HepG2 (cell line): ENCODE results near the gene ZBTB7C. TPM values are rescaled to one million over a fixed set of nuclear protein-coding genes. Genes with fewer than 3 reads are reported as not detected.

Source experiments
- ATAC-seq: fragments of 200-7000 bp; cut with Tn5 transposase; 3 replicates; pipeline ENCODE4 v1.9.1; 2020; ENCODE audit warnings: mild to moderate bottlenecking, moderate library complexity
- BruUV-seq: library from RNA; stranded (reverse); fragments of 400-500 nt; replicated peaks from 2 replicates; lab custom pipeline; 2021; lab: Mats Ljungman, UMichigan
- CTCF ChIA-PET: fragments of 300-600 bp; formaldehyde crosslinking; extraction: SDS; loops from one replicate; lab custom pipeline; 2021; ENCODE audit warnings: low total read pairs, inconsistent platforms, low intra/inter-chr PET ratio; lab: Yijun Ruan, JAX
- POLR2A ChIA-PET: fragments of 350-600 bp; sonication (Branson Sonifier 250); formaldehyde crosslinking; loops from one replicate; lab custom pipeline; 2020; ENCODE audit warnings: antibody characterized with exemption, inconsistent platforms; lab: Yijun Ruan, JAX
- DNase-seq: peaks from one replicate; pipeline ENCODE4 v3.0.0-alpha.2; 2015; ENCODE audit warnings: low spot score
- FAIRE-seq: peaks from 3 replicates; lab custom pipeline; 2011; peaks lifted over from hg19 to GRCh38; lab: Jason Lieb, UNC
- H2AFZ ChIP-seq: one replicate; pipeline ENCODE4 v1.6.1; 2011; ENCODE audit warnings: low read length, inconsistent platforms
- H3K27ac ChIP-seq: fragments of 300-600 bp; 3 replicates; pipeline ENCODE4 v1.8.0; 2011; ENCODE audit warnings: mixed run types, mild to moderate bottlenecking, mixed read lengths, low read length, inconsistent platforms; ENCODE audit not compliant: insufficient read depth; ENCODE audit errors: extremely low read length
- H3K27me3 ChIP-seq, 2 experiments: fragments of 200-600 bp in 1 of 2; 2 replicates in 1 of 2; 3 replicates in 1 of 2; pipeline versions ENCODE4 v1.6.0 to v1.8.0; 2011; ENCODE audit warnings: low read length in 2 of 2, mild to moderate bottlenecking in 2 of 2, moderate library complexity in 2 of 2, inconsistent platforms in 1 of 2; ENCODE audit not compliant: insufficient read depth in 2 of 2, control insufficient read depth in 1 of 2
- H3K36me3 ChIP-seq, 2 experiments: fragments of 200-600 bp in 1 of 2; replicated peaks in 1 of 2; 2 replicates in 1 of 2; 3 replicates in 1 of 2; pipeline versions ENCODE4 v1.5.1 to v1.8.0; 2011; ENCODE audit warnings: low read length in 2 of 2, inconsistent platforms in 1 of 2; ENCODE audit not compliant: insufficient read depth in 2 of 2, control insufficient read depth in 1 of 2
- H3K4me1 ChIP-seq: 2 replicates; pipeline ENCODE4 v1.5.1; 2012; ENCODE audit warnings: low read length, inconsistent platforms; ENCODE audit not compliant: insufficient read depth
- H3K4me2 ChIP-seq: 2 replicates; pipeline ENCODE4 v1.6.0; 2011; ENCODE audit warnings: low read depth, low read length, inconsistent platforms
- H3K4me3 ChIP-seq, 3 experiments: fragments of 200-600 bp in 1 of 3; sonication (generic), shearing (Covaris generic) in 1 of 3; replicated peaks in 1 of 3; 2 replicates each; pipeline ENCODE4 v1.5.1; 2011 to 2016; ENCODE audit warnings: low read length in 3 of 3, inconsistent platforms in 2 of 3, low read depth in 2 of 3, mild to moderate bottlenecking in 2 of 3, control low read depth in 1 of 3, mixed read lengths in 1 of 3; ENCODE audit not compliant: insufficient read depth in 1 of 3
- H3K79me2 ChIP-seq: one replicate; pipeline ENCODE4 v1.6.1; 2011; ENCODE audit warnings: low read length, inconsistent platforms; ENCODE audit not compliant: insufficient read depth
- H3K9ac ChIP-seq: 2 replicates; pipeline ENCODE4 v1.6.0; 2011; ENCODE audit warnings: mild to moderate bottlenecking, low read depth, low read length, inconsistent platforms; ENCODE audit not compliant: insufficient read depth
- H3K9me3 ChIP-seq: 2 replicates; pipeline ENCODE4 v1.5.1; 2012; ENCODE audit warnings: mild to moderate bottlenecking, low read length
- H4K20me1 ChIP-seq: 2 replicates; pipeline ENCODE4 v1.6.0; 2011; ENCODE audit warnings: inconsistent platforms, mild to moderate bottlenecking, low read length, moderate library complexity; ENCODE audit not compliant: insufficient read depth
- CENPT ChIP-seq: sonication (generic); formaldehyde crosslinking; IDR thresholded peaks from 2 replicates; pipeline ENCODE4 v1.8.0; 2022; ENCODE audit warnings: low read depth, mild to moderate bottlenecking, moderate library complexity, missing genetic modification reagents
- DNMT1 ChIP-seq: sonication (generic); formaldehyde crosslinking; IDR thresholded peaks from 2 replicates; pipeline ENCODE4 v1.5.1; 2020; ENCODE audit warnings: mild to moderate bottlenecking, missing genetic modification reagents
- DNMT3B ChIP-seq: conservative IDR thresholded peaks from 2 replicates; pipeline ENCODE4 v1.6.1; 2016; ENCODE audit warnings: missing biosample characterization, control low read depth
- GATAD1 ChIP-seq: IDR thresholded peaks from 2 replicates; pipeline ENCODE4 v1.6.1; 2016; ENCODE audit warnings: missing genetic modification reagents, missing compliant biosample characterization
- HNRNPK ChIP-seq: fragments of 200-400 bp; formaldehyde crosslinking; IDR thresholded peaks from 2 replicates; pipeline ENCODE4 v1.6.1; 2018; ENCODE audit warnings: low read length, low read depth, moderate library complexity, mild to moderate bottlenecking; ENCODE audit not compliant: poor library complexity, severe bottlenecking
- MAZ ChIP-seq, 2 experiments: sonication (generic) in 1 of 2; formaldehyde crosslinking in 1 of 2; IDR thresholded peaks; 2 replicates each; pipeline versions ENCODE4 v1.5.0 to v1.6.1; 2012 to 2020; ENCODE audit warnings: low read depth in 2 of 2, mild to moderate bottlenecking in 2 of 2, borderline replicate concordance in 1 of 2, improper control_type of control experiment in 1 of 2, low read length in 1 of 2, missing genetic modification reagents in 1 of 2, moderate library complexity in 1 of 2
- MIXL1 ChIP-seq: IDR thresholded peaks from 2 replicates; pipeline ENCODE4 v1.6.1; 2016
- MYC ChIP-seq: sonication (generic); formaldehyde crosslinking; IDR thresholded peaks from 2 replicates; pipeline ENCODE4 v1.9.0; 2021; ENCODE audit warnings: missing genetic modification reagents, borderline replicate concordance
- NPAS2 ChIP-seq: sonication (generic); formaldehyde crosslinking; IDR thresholded peaks from 2 replicates; pipeline ENCODE4 v1.8.0; 2022; ENCODE audit warnings: mild to moderate bottlenecking, missing genetic modification reagents, borderline replicate concordance
- PITX1 ChIP-seq: sonication (generic); formaldehyde crosslinking; IDR thresholded peaks from 2 replicates; pipeline ENCODE4 v1.5.1; 2020; ENCODE audit warnings: mild to moderate bottlenecking, missing genetic modification reagents
- SIX1 ChIP-seq: sonication (generic); formaldehyde crosslinking; IDR thresholded peaks from 2 replicates; pipeline ENCODE4 v1.4.0; 2020; ENCODE audit warnings: missing genetic modification reagents, borderline replicate concordance
- STAG1 ChIP-seq: sonication (generic); formaldehyde crosslinking; IDR thresholded peaks from 2 replicates; pipeline ENCODE4 v1.4.0; 2020; ENCODE audit warnings: missing genetic modification reagents
- TFAP4 ChIP-seq: sonication (generic); IDR thresholded peaks from 2 replicates; pipeline ENCODE4 v1.6.1; 2016; ENCODE audit warnings: low read depth, borderline replicate concordance
- ZBTB14 ChIP-seq: sonication (generic); formaldehyde crosslinking; IDR thresholded peaks from 2 replicates; pipeline ENCODE4 v1.4.0; 2020; ENCODE audit warnings: missing genetic modification reagents
- ZBTB3 ChIP-seq: sonication (generic); formaldehyde crosslinking; IDR thresholded peaks from 2 replicates; pipeline ENCODE4 v1.4.0; 2020; ENCODE audit warnings: low read depth, mild to moderate bottlenecking, moderate library complexity, missing genetic modification reagents, borderline replicate concordance
- ZNF430 ChIP-seq: sonication (generic); formaldehyde crosslinking; IDR thresholded peaks from 2 replicates; pipeline ENCODE4 v1.9.0; 2021; ENCODE audit warnings: mild to moderate bottlenecking, missing genetic modification reagents
- ZNF781 ChIP-seq: sonication (generic); formaldehyde crosslinking; IDR thresholded peaks from 2 replicates; pipeline ENCODE4 v1.5.1; 2020; ENCODE audit warnings: borderline replicate concordance, mild to moderate bottlenecking, missing genetic modification reagents; ENCODE audit errors: not compliant biosample characterization
- WGBS: methylation state at CpG from one replicate; pipeline ENCODE4 v1.1.6; 2017; ENCODE audit warnings: low lambda C conversion rate; 5-methylcytosine and 5-hydroxymethylcytosine counted together
- in situ Hi-C: cut with HindIII; loops from 2 replicates; pipeline ENCODE4 v1.10.0; 2017; ENCODE audit warnings: low pct_unique_long_range_greater_than_20kb; ENCODE audit not compliant: extremely low pct_ligation_motif_present
- intact Hi-C: fragments of 100-400 bp; cut with micrococcal nuclease; formaldehyde crosslinking; loops from one replicate; pipeline ENCODE4 v1.10.0; 2022; ENCODE audit not compliant: unreplicated experiment
- polyA plus RNA-seq, 8 experiments: library from polyadenylated mRNA; depleted of rRNA in 3 of 8; stranded (reverse) in 7 of 8; unstranded in 1 of 8; fragments of >200 nt; fragmentation: Illumina TruSeq in 4 of 8; extraction: Trizol in 4 of 8; gene quantifications; 2 replicates each; pipeline versions ENCODE4 v1.2.1 to v1.2.3, GENCODE V29; 2011 to 2016; ENCODE audit warnings: low read depth in 4 of 8, missing spikeins in 1 of 8, mixed read lengths in 1 of 8; ENCODE audit not compliant: insufficient read depth in 1 of 8
- total RNA-seq, 5 experiments: library from RNA; depleted of rRNA; stranded (reverse); fragments of >200 nt; fragmentation: Illumina TruSeq; extraction: Trizol; gene quantifications; 2 replicates each; pipeline ENCODE4 v1.2.3, GENCODE V29; 2016; ENCODE audit warnings: low read depth in 1 of 5
- TF ChIP-seq, protein P1 (sequence below): sonication (generic); formaldehyde crosslinking; IDR thresholded peaks from 2 replicates; pipeline ENCODE4 v1.5.0; 2020; ENCODE audit warnings: missing genetic modification reagents, mild to moderate bottlenecking, borderline replicate concordance

The ZBTB7C gene
- total and polyA plus RNA-seq, 2 of the 13 experiments (the other 11 are each of a cell fraction or from before 2014, with no cell fraction given) = 0.01 to 0.04 TPM

- CTCF ChIA-PET = no interaction called here
- TF ChIP-seq DNMT3B (CRISPR knock-in tag) (no peak), TFAP4 (no peak), HNRNPK (no peak), CENPT (CRISPR knock-in tag) (no peak), GATAD1 (no peak), MIXL1 (CRISPR knock-in tag) (no peak), STAG1 (CRISPR knock-in tag) (no peak), MYC (CRISPR knock-in tag) (no peak), ZNF430 (no peak), SIX1 (CRISPR knock-in tag) (no peak), ZNF781 (CRISPR knock-in tag) (no peak), ZBTB14 (CRISPR knock-in tag) (no peak), ZBTB3 (CRISPR knock-in tag) (no peak), PITX1 (no peak), DNMT1 (CRISPR knock-in tag) (no peak), MAZ (IDR thresholded peaks at IDR 0.05; ENCODE audit: borderline replicate concordance, low read depth, low read length) (no peak), MAZ (CRISPR knock-in tag; IDR thresholded peaks at IDR 0.05; ENCODE audit: low read depth) (no peak), NPAS2 (no peak)
- TF ChIP-seq, protein P1, sequence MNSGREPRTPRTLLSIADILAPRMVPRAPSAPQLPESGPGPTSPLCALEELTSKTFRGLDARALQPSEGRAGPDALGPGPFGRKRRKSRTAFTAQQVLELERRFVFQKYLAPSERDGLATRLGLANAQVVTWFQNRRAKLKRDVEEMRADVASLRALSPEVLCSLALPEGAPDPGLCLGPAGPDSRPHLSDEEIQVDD = no peak
- H3K9me3 ChIP-seq = no peaks in the 10 kb centered on the region
- H3K27me3 ChIP-seq = peaks cover 0 to 11% of the 10 kb centered on the region in 2 experiments; a peak in 2 of 5 replicates
- no peak overlapping the region for H3K4me3 ChIP-seq
- no peak overlapping the region for H3K27ac ChIP-seq
- FAIRE-seq (no peak), ATAC-seq (no peak), DNase-seq (no peak)
- H3K9ac ChIP-seq = no peak overlapping the region
- no TSS peak for BruUV-seq
- in situ Hi-C loops = no loop called here
- no peak overlapping the region for H2AFZ ChIP-seq
- H3K4me2 ChIP-seq = no peak overlapping the region
- no peaks in the 10 kb centered on the region for H3K79me2 ChIP-seq
- no peaks in the 10 kb centered on the region for H3K4me1 ChIP-seq
- 20% methylated on average over 4 of the region's 4 CpGs for WGBS
- intact Hi-C loops = no loop called here
- no peaks in the 10 kb centered on the region for H3K36me3 ChIP-seq
- no peaks in the 10 kb centered on the region for H4K20me1 ChIP-seq
- POLR2A ChIA-PET = no interaction called here
Measured at GRCh38 chr18:48430150-48430549, 21.0 kb upstream of the ZBTB7C start.
